K562 (cell line): ENCODE results near the gene KLK10. TPM values are rescaled to one million over a fixed set of nuclear protein-coding genes. Genes with fewer than 3 reads are reported as not detected.
A peak's percentile ranks its signal among the peaks of the same experiment; 100 is the strongest.

ENCODE experiments used
- ATAC-seq: fragments of 200-7000 bp; cut with Tn5 transposase; 3 replicates; pipeline ENCODE4 v1.9.1; 2020; ENCODE audit warnings: moderate library complexity
- BruUV-seq: library from RNA; stranded (reverse); fragments of 400-500 nt; replicated peaks from 2 replicates; lab custom pipeline; 2021; lab: Mats Ljungman, UMichigan
- CTCF ChIA-PET: fragments of 300-600 bp; formaldehyde crosslinking; extraction: SDS; loops from one replicate; lab custom pipeline; 2021; ENCODE audit warnings: low intra/inter-chr PET ratio; lab: Yijun Ruan, JAX
- POLR2A ChIA-PET: fragments of 300-600, 350-650 bp; sonication (Branson Sonifier 250); formaldehyde crosslinking; extraction: SDS; loops from one replicate; lab custom pipeline; 2021; ENCODE audit warnings: antibody characterized with exemption, inconsistent platforms; lab: Yijun Ruan, JAX
- DNase-seq, 4 experiments: peaks; one replicate each; pipeline versions ENCODE4 v3.0.0 to v3.0.0-alpha.2; 2011 to 2018; ENCODE audit warnings: low spot score in 3 of 4, mixed read lengths in 3 of 4; ENCODE audit errors: extremely low read depth in 1 of 4
- FAIRE-seq: peaks from 2 replicates; lab custom pipeline; 2011; peaks lifted over from hg19 to GRCh38; lab: Jason Lieb, UNC
- H2AFZ ChIP-seq: 2 replicates; pipeline ENCODE4 v1.6.0; 2011; ENCODE audit warnings: low read depth, low read length, control low read depth, inconsistent platforms
- H3K27ac ChIP-seq: fragments of 200-600 bp; 3 replicates; pipeline ENCODE4 v1.8.0; 2011; ENCODE audit warnings: low read depth, mild to moderate bottlenecking, control low read depth, inconsistent platforms, low read length, moderate library complexity, mixed read lengths; ENCODE audit errors: extremely low read depth
- H3K27me3 ChIP-seq, 2 experiments: fragments of 300-600 bp in 1 of 2; 2 replicates in 1 of 2; 3 replicates in 1 of 2; pipeline versions ENCODE4 v1.6.0 to v1.8.0; 2011; ENCODE audit warnings: inconsistent platforms in 2 of 2, low read length in 2 of 2, mild to moderate bottlenecking in 1 of 2, mixed read lengths in 1 of 2, moderate library complexity in 1 of 2; ENCODE audit not compliant: control insufficient read depth in 2 of 2, insufficient read depth in 2 of 2
- H3K36me3 ChIP-seq: fragments of 300-600 bp; 3 replicates; pipeline ENCODE4 v1.8.0; 2011; ENCODE audit warnings: mild to moderate bottlenecking, low read length, inconsistent platforms; ENCODE audit not compliant: control insufficient read depth, insufficient read depth
- H3K4me1 ChIP-seq, 2 experiments: fragments of 200-600 bp in 1 of 2; replicated peaks in 1 of 2; 2 replicates in 1 of 2; 3 replicates in 1 of 2; pipeline versions ENCODE4 v1.5.1 to v1.8.0; 2011; ENCODE audit warnings: inconsistent platforms in 2 of 2, low read length in 2 of 2, mild to moderate bottlenecking in 1 of 2, mixed read lengths in 1 of 2, moderate library complexity in 1 of 2; ENCODE audit not compliant: control insufficient read depth in 2 of 2, insufficient read depth in 2 of 2
- H3K4me2 ChIP-seq: 2 replicates; pipeline ENCODE4 v1.6.1; 2011; ENCODE audit warnings: low read length, control low read depth, inconsistent platforms, mixed read lengths; ENCODE audit not compliant: insufficient read depth
- H3K4me3 ChIP-seq: fragments of 200-600 bp; sonication (generic), shearing (Covaris generic); 2 replicates; pipeline ENCODE4 v1.5.1; 2016; ENCODE audit warnings: control low read depth, inconsistent platforms
- H3K79me2 ChIP-seq: fragments of 200-600 bp; 3 replicates; pipeline ENCODE4 v1.8.0; 2011; ENCODE audit warnings: low read length, inconsistent platforms; ENCODE audit not compliant: control insufficient read depth, insufficient read depth
- H3K9ac ChIP-seq, 2 experiments: 2 replicates each; pipeline versions ENCODE4 v1.6.0 to v1.6.1; 2011; ENCODE audit warnings: low read depth in 2 of 2, low read length in 2 of 2, control low read depth in 1 of 2, inconsistent platforms in 1 of 2, mild to moderate bottlenecking in 1 of 2, mixed read lengths in 1 of 2; ENCODE audit not compliant: insufficient read depth in 1 of 2
- H3K9me1 ChIP-seq: one replicate; pipeline ENCODE4 v1.6.0; 2011; ENCODE audit warnings: inconsistent platforms, mild to moderate bottlenecking, low read length, moderate library complexity; ENCODE audit not compliant: control insufficient read depth, insufficient read depth
- H3K9me3 ChIP-seq: replicated peaks from 2 replicates; pipeline ENCODE4 v1.5.1; 2011; ENCODE audit warnings: low read depth, low read length, inconsistent platforms; ENCODE audit not compliant: control insufficient read depth, insufficient read depth
- H4K20me1 ChIP-seq: replicated peaks from 2 replicates; pipeline ENCODE4 v1.6.1; 2011; ENCODE audit warnings: low read length, inconsistent platforms, mixed read lengths; ENCODE audit not compliant: control insufficient read depth, insufficient read depth
- ARID2 ChIP-seq: fragments of 450-650 bp; IDR thresholded peaks from 2 replicates; pipeline ENCODE4 v1.6.1; 2017; ENCODE audit warnings: antibody characterized with exemption, mild to moderate bottlenecking
- KDM5B ChIP-seq: fragments of 200-600 bp; sonication (generic); IDR thresholded peaks from 2 replicates; pipeline ENCODE4 v1.6.1; 2012; ENCODE audit warnings: low read depth, mild to moderate bottlenecking, moderate library complexity, low read length, control low read depth, inconsistent platforms; ENCODE audit not compliant: insufficient replicate concordance
- NFE2L1 ChIP-seq: fragments of 450-650 bp; IDR thresholded peaks from 2 replicates; pipeline ENCODE4 v1.6.1; 2016; ENCODE audit warnings: missing genetic modification characterization, low read depth, mild to moderate bottlenecking, missing compliant biosample characterization, moderate library complexity, borderline replicate concordance
- RCOR1 ChIP-seq, 2 experiments: IDR thresholded peaks; 2 replicates each; pipeline ENCODE4 v1.6.1; 2012; ENCODE audit warnings: low read depth in 2 of 2, low read length in 2 of 2, borderline replicate concordance in 1 of 2, improper control_type of control experiment in 1 of 2
- ZNF175 ChIP-seq: fragments of 200-800 bp; sonication (Bioruptor generic); IDR thresholded peaks from 2 replicates; pipeline ENCODE4 v1.6.1; 2016; ENCODE audit warnings: low read depth, mild to moderate bottlenecking, missing genetic modification characterization, missing compliant biosample characterization
- ZNF3 ChIP-seq: fragments of 250-450 bp; sonication (Bioruptor Pico); IDR thresholded peaks from 2 replicates; pipeline ENCODE4 v1.5.0; 2021; ENCODE audit warnings: mild to moderate bottlenecking, moderate library complexity
- ZNF518B ChIP-seq: fragments of 250-450 bp; sonication (Bioruptor Pico); IDR thresholded peaks from 2 replicates; pipeline ENCODE4 v1.5.0; 2021; ENCODE audit warnings: mild to moderate bottlenecking, moderate library complexity
- ZNF551 ChIP-seq: fragments of 250-450 bp; sonication (Bioruptor Pico); IDR thresholded peaks from 2 replicates; pipeline ENCODE4 v1.5.0; 2021; ENCODE audit warnings: mild to moderate bottlenecking, moderate library complexity
- WGBS: fragments of 100-300 bp; shearing (Covaris generic); methylation state at CpG from one replicate; pipeline ENCODE4 v1.1.6; 2016; ENCODE audit warnings: low coverage, mixed read lengths; ENCODE audit not compliant: insufficient coverage; ENCODE audit errors: missing lambda C conversion rate; 5-methylcytosine and 5-hydroxymethylcytosine counted together
- in situ Hi-C: fragments of 300-500 bp; cut with MboI; formaldehyde crosslinking; loops from 4 replicates; pipeline ENCODE4 v1.15.0; 2018; ENCODE audit warnings: inconsistent platforms, mixed read lengths
- intact Hi-C: fragments of 100-400 bp; cut with micrococcal nuclease; formaldehyde crosslinking; loops from 2 replicates; pipeline ENCODE4 v1.14.2; 2022
- polyA plus RNA-seq, 8 experiments: library from polyadenylated mRNA; depleted of rRNA in 4 of 8; stranded (reverse) in 5 of 8; unstranded in 3 of 8; fragments of >200 nt; fragmentation: Nextera tagmentation in 2 of 8; fragmentation: Illumina TruSeq in 1 of 8; extraction: Ambion mirVana in 2 of 8; extraction: Trizol in 1 of 8; gene quantifications; 2 replicates each; pipeline versions ENCODE4 v1.2.1 to v1.2.3, GENCODE V29; 2011 to 2014; ENCODE audit warnings: inconsistent platforms in 1 of 8, missing spikeins in 1 of 8
- total RNA-seq, 7 experiments: library from RNA; depleted of rRNA in 6 of 7; stranded (reverse); fragments of >200 nt in 6 of 7; fragmentation: Illumina TruSeq in 2 of 7; extraction: Trizol in 2 of 7; gene quantifications; 2 replicates each; pipeline versions ENCODE4 v1.2.1 to v1.2.3, GENCODE V29; 2011 to 2021; ENCODE audit warnings: low replicate concordance in 1 of 7

Gene KLK10
- total and polyA plus RNA-seq, 9 of the 15 experiments (the other 6 are each of a cell fraction or from before 2014, with no cell fraction given) = 0.11 TPM; not detected in 8

- H3K27ac ChIP-seq = no peak overlapping the region
- H3K4me3 ChIP-seq = no peak overlapping the region
- no peaks in the 10 kb centered on the region for H3K36me3 ChIP-seq
- ChIA-PET CTCF (no interaction called here), POLR2A (interaction anchor here (0.6 kb wide), 1 partner anchor 131 kb away, joined by 3 read pairs; no protein-coding TSS in a partner anchor)
- FAIRE-seq (no peak), DNase-seq (no peak), ATAC-seq (no peak)
- H3K9me3 ChIP-seq = no peaks in the 10 kb centered on the region
- no TSS peak for BruUV-seq
- H3K4me2 ChIP-seq = no peak overlapping the region
- peaks cover 8 to 34% of the 10 kb centered on the region in 2 experiments; a peak in 3 of 5 replicates for H3K27me3 ChIP-seq
- H3K9me1 ChIP-seq = no peaks in the 10 kb centered on the region
- H3K79me2 ChIP-seq = no peaks in the 10 kb centered on the region
- peaks cover 0 to 3% of the 10 kb centered on the region in 2 experiments; a peak in 1 of 5 replicates for H3K4me1 ChIP-seq
- WGBS = 0% methylated on average over 3 of the region's 4 CpGs
- no peak for TF ChIP-seq ZNF551 (CRISPR knock-in tag)
- in situ Hi-C loops = no loop called here
- H3K9ac ChIP-seq = no peak overlapping the region
- intact Hi-C loops = no loop called here
- no peaks in the 10 kb centered on the region for H4K20me1 ChIP-seq
- H2AFZ ChIP-seq = no peak overlapping the region
These were observed 37.3 kb downstream of the KLK10 start for GRCh38 chr19:50982186-50982585.

- Histone ChIP-seq H3K9me1 (no peaks in the 10 kb centered on the region), H3K36me3 (no peaks in the 10 kb centered on the region), H3K9me3 (no peaks in the 10 kb centered on the region), H3K4me3 (no peak overlapping the region), H3K27me3 (peaks cover 8 to 32% of the 10 kb centered on the region in 2 experiments; a peak in 3 of 5 replicates), H3K4me2 (no peak overlapping the region), H3K4me1 (peaks cover 0 to 3% of the 10 kb centered on the region in 2 experiments; a peak in 1 of 5 replicates), H4K20me1 (no peaks in the 10 kb centered on the region), H3K27ac (no peak overlapping the region), H2AFZ (no peak overlapping the region), H3K79me2 (no peaks in the 10 kb centered on the region), H3K9ac (no peak overlapping the region)
- WGBS = under 1% methylated on average over 11 of the region's 11 CpGs
- DNase-seq (no peak), FAIRE-seq (no peak), ATAC-seq (peak; percentile 46; the same call in 1 of the 3 replicates)
- CTCF ChIA-PET = no interaction called here
- TF ChIP-seq ZNF551 (CRISPR knock-in tag) (no peak), ZNF3 (CRISPR knock-in tag) (no peak), RCOR1 (IDR thresholded peaks at IDR 0.05; ENCODE audit: borderline replicate concordance in 1 of 2, low read depth in 2 of 2, low read length in 2 of 2) (no peak), NFE2L1 (tag) (no peak), ZNF518B (CRISPR knock-in tag) (no peak), ARID2 (no peak), KDM5B (no peak), ZNF175 (no peak)
- no TSS peak for BruUV-seq
- POLR2A ChIA-PET = interaction anchor here (0.6 kb wide), 2 partner anchors 66 to 132 kb away, joined by 3 read pairs; no protein-coding TSS in a partner anchor
- in situ Hi-C loops = no loop called here
- intact Hi-C loops = no loop called here
These were observed 37.8 kb downstream of the KLK10 start for GRCh38 chr19:50981587-50982146.
